Choroid plexus epithelial cell (primary cell): ENCODE data around the gene HOXB1.
"Not testable (repeated sequence)": the region's sequence is repeated elsewhere in the genome, so short reads cannot be mapped to it uniquely, and the experiment has no call there.

Source experiments
- DNase-seq: peaks from one replicate; pipeline ENCODE4 v3.0.0-alpha.2; 2010; ENCODE audit warnings: low read depth
- H3K4me3 ChIP-seq: 2 replicates; pipeline ENCODE4 v1.5.1; 2011; ENCODE audit warnings: low read depth, mild to moderate bottlenecking, control low read depth, low read length, moderate library complexity
- CTCF ChIP-seq: conservative IDR thresholded peaks from 2 replicates; pipeline ENCODE4 v1.5.1; 2011; ENCODE audit warnings: low read depth, mild to moderate bottlenecking, control low read depth, inconsistent platforms, low read length, moderate library complexity

HOXB1 gene

GRCh38 chr17:48541036-48541576, 10.3 kb upstream of the HOXB1 start:
- H3K4me3 ChIP-seq, result no peak overlapping the region
- DNase-seq, result no peak
- no peak for TF ChIP-seq CTCF

GRCh38 chr17:48540213-48540612, 9.4 kb upstream of the HOXB1 start:
- H3K4me3 ChIP-seq, result no peak overlapping the region
- no peak for DNase-seq
- no peak for TF ChIP-seq CTCF

GRCh38 chr17:48539177-48539576, 8.4 kb upstream of the HOXB1 start:
- no peak overlapping the region for H3K4me3 ChIP-seq
- TF ChIP-seq CTCF, result no peak
- no peak for DNase-seq

- no peak overlapping the region for H3K4me3 ChIP-seq
- DNase-seq, result no peak
- no peak for TF ChIP-seq CTCF
These were observed 6.5 kb upstream of the HOXB1 start for GRCh38 chr17:48537316-48537715.

GRCh38 chr17:48535793-48536559, 5.2 kb upstream of the HOXB1 start:
- not testable (repeated sequence) for DNase-seq

GRCh38 chr17:48532261-48532660, 1.4 kb upstream of the HOXB1 start:
- TF ChIP-seq CTCF, result no peak
- no peak overlapping the region for H3K4me3 ChIP-seq

More at GRCh38 chr17:48535793-48536559, 5.2 kb upstream of the HOXB1 start:
- H3K4me3 ChIP-seq, result not testable (repeated sequence)

GRCh38 chr17:48530208-48530886, 464 bp downstream of the HOXB1 start:
- TF ChIP-seq CTCF, result no peak
- no peak for DNase-seq
- H3K4me3 ChIP-seq, result no peak overlapping the region

More at GRCh38 chr17:48532261-48532660, 1.4 kb upstream of the HOXB1 start:
- DNase-seq, result no peak
